Upper lobe of left lung (tissue), 6 donors: ENCODE measurements around the gene ITGBL1. TPM values are rescaled to one million over a fixed set of nuclear protein-coding genes. Genes with fewer than 3 reads are reported as not detected.

Experiments used
- ATAC-seq, 2 donors: fragments of 200-7000 bp; cut with Tn5 transposase; one replicate each; pipeline ENCODE4 v1.9.1; 2022; ENCODE audit warnings: mild to moderate bottlenecking in 2 of 2, moderate library complexity in 2 of 2; ENCODE audit not compliant: low FRiP score in 2 of 2
- DNase-seq, 2 donors: peaks; one replicate each; pipeline ENCODE4 v3.0.0-alpha.2; 2019 to 2020
- H3K27ac ChIP-seq, 4 donors: fragments of 200-600 bp; sonication (generic); one replicate each; pipeline ENCODE4 v1.5.1; 2016 to 2019
- H3K27me3 ChIP-seq, 4 donors: fragments of 200-600 bp; sonication (generic); one replicate each; pipeline ENCODE4 v1.5.1; 2017 to 2019
- H3K36me3 ChIP-seq, 4 donors: fragments of 200-600 bp; sonication (generic); one replicate each; pipeline ENCODE4 v1.5.1; 2016 to 2019
- H3K4me1 ChIP-seq, 4 donors: fragments of 200-600 bp; sonication (generic); one replicate each; pipeline ENCODE4 v1.5.1; 2018 to 2019
- H3K4me3 ChIP-seq, 4 donors: fragments of 200-600 bp; sonication (generic); one replicate each; pipeline ENCODE4 v1.5.1; 2017 to 2019; ENCODE audit warnings: mild to moderate bottlenecking in 2 of 4, moderate library complexity in 1 of 4
- H3K9me3 ChIP-seq, 4 donors: fragments of 200-600 bp; sonication (generic); one replicate each; pipeline ENCODE4 v1.5.1; 2018 to 2019
- EP300 ChIP-seq, 4 donors: sonication (generic); formaldehyde crosslinking; IDR thresholded peaks; one replicate each; pipeline ENCODE4 v1.5.1; 2017; ENCODE audit warnings: antibody characterized with exemption in 4 of 4, control low read depth in 2 of 4
- POLR2A ChIP-seq, 4 donors: fragments of 450-650 bp; IDR thresholded peaks; one replicate each; pipeline ENCODE4 v1.5.1; 2016 to 2017; ENCODE audit warnings: antibody characterized with exemption in 4 of 4, mild to moderate bottlenecking in 2 of 4
- POLR2AphosphoS5 ChIP-seq, 2 donors: sonication (generic); formaldehyde crosslinking; IDR thresholded peaks; one replicate each; pipeline ENCODE4 v1.5.1; 2017; ENCODE audit warnings: antibody characterized with exemption in 2 of 2
- WGBS, 2 donors: methylation state at CpG; one replicate each; pipeline ENCODE4 v1.1.5; 2017 to 2018; 5-methylcytosine and 5-hydroxymethylcytosine counted together
- total RNA-seq, 6 donors: library from RNA; depleted of rRNA in 4 of 6; stranded (reverse); fragments of >200 nt in 4 of 6; gene quantifications; one replicate each; pipeline versions ENCODE4 v1.1.0 to v1.2.1, GENCODE V29; 2016 to 2021
- TF ChIP-seq, protein P1 (sequence below), 6 experiments: fragments of 450-650 bp in 4 of 6; fragments of 200-600 bp in 2 of 6; sonication (generic) in 2 of 6; IDR thresholded peaks; one replicate each; pipeline ENCODE4 v1.5.1; 2016 to 2019; ENCODE audit warnings: antibody characterized with exemption in 6 of 6
- donor health status: DM: no; HTN: no; CAD: no; lungs with moderate emphysema.
- donor health status: DM: no; HTN: yes; CAD: no; lungs with severe emphysema.

Gene ITGBL1
- total RNA-seq, 6 donors from 2014 or later = 5.2 to 51.9 (median 21.9) TPM

DNA sequence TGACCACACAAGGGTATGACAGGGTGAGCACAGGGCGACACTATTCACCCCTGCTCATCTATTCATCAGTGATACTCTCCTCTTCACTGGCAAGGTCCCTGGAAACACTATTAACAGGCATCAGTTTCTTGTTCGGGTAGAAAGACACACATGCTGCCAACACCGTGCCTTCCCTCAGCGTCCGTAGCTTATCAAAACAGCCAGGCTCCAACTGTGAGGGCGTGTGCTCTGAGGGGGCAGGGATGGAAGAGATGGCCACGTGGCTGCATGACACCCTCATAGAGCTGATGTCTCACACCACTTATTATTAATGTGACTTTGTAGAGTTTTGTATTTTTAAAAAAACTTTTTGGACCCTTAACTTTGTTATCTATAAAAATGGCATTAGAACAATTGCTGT lies 160.3 kb downstream of the ITGBL1 start:
- Histone ChIP-seq H3K27ac (no peak overlapping the region), H3K4me3 (no peak overlapping the region), H3K4me1 (no peaks in the 10 kb centered on the region), H3K27me3 (no peaks in the 10 kb centered on the region), H3K36me3 (no peaks in the 10 kb centered on the region), H3K9me3 (no peaks in the 10 kb centered on the region)
- DNase-seq (no peak), ATAC-seq (peak in 1 of 2 donors; percentile 55)
- WGBS, 2 donors = 37 to 65% methylated on average over 7 of the region's 7 CpGs
- TF ChIP-seq, protein P1, sequence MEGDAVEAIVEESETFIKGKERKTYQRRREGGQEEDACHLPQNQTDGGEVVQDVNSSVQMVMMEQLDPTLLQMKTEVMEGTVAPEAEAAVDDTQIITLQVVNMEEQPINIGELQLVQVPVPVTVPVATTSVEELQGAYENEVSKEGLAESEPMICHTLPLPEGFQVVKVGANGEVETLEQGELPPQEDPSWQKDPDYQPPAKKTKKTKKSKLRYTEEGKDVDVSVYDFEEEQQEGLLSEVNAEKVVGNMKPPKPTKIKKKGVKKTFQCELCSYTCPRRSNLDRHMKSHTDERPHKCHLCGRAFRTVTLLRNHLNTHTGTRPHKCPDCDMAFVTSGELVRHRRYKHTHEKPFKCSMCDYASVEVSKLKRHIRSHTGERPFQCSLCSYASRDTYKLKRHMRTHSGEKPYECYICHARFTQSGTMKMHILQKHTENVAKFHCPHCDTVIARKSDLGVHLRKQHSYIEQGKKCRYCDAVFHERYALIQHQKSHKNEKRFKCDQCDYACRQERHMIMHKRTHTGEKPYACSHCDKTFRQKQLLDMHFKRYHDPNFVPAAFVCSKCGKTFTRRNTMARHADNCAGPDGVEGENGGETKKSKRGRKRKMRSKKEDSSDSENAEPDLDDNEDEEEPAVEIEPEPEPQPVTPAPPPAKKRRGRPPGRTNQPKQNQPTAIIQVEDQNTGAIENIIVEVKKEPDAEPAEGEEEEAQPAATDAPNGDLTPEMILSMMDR (IDR thresholded peaks at IDR 0.05) = no peak
- TF ChIP-seq EP300 (IDR thresholded peaks at IDR 0.05) (no peak), POLR2AphosphoS5 (IDR thresholded peaks at IDR 0.05) (no peak)

DNA sequence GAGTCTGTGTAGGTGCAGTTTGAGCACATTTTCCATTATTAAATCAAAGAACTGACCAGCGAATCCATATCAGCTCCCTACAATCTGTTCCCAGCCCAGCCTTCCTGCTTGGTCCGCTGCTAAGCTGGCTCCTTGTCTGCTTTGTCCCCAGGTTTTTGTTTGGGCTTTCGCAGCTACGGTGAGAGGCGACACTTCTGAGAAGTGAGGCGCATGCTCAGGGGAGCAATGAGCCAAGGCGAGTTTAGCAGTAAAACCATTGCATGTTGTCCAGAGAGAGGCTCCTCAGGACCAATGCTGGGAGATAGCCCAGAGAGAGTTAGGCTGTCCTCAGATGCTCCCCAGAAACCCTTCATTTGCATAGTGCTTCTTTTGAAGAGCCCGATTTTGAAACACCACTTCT lies 162.0 kb downstream of the ITGBL1 start:
- Histone ChIP-seq H3K27ac (no peak overlapping the region), H3K27me3 (no peaks in the 10 kb centered on the region), H3K4me3 (no peak overlapping the region), H3K36me3 (no peaks in the 10 kb centered on the region), H3K9me3 (no peaks in the 10 kb centered on the region), H3K4me1 (no peaks in the 10 kb centered on the region)
- TF ChIP-seq POLR2A (IDR thresholded peaks at IDR 0.05) = no peak
- no peak for TF ChIP-seq POLR2AphosphoS5 (IDR thresholded peaks at IDR 0.05)
- TF ChIP-seq EP300 (IDR thresholded peaks at IDR 0.05) = no peak
- TF ChIP-seq, protein P1 (IDR thresholded peaks at IDR 0.05) = no peak
- DNase-seq (no peak), ATAC-seq (no peak)
- WGBS, 2 donors = 82 to 87% methylated on average over 8 of the region's 8 CpGs

DNA sequence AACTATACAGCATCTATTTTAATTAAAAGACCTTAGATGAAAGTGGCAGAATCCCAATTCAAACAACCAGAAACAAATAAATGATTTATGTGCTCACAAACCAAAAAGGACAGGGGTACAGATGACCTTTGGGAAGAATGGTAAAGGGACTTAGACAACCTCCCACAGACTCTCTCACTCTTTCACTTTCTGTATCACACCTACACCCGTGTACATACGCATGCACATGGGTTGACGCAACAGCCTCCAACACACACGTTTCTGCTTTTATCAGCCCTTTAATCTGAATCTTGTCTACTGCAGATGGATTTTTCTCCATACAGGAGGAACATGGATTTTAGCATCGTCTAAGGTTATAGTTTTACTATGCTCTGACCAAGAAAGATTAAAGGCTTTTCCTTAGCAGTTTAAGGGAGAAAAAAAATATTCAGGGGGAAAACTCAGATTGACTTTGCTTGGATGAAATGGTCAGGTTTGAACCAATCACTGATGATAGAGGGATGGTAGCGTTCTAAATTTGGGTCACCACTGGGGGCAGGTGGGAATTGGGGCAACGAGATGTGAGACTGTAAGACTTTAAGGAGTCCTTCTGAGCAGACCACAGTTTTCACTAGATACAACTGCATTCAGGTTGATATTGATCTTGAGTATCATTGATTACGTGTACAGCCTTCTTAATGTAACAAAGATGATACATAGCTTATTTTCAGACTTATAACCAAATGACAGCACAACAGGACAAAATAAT lies 166.1 kb downstream of the ITGBL1 start:
- Histone ChIP-seq H3K27ac (no peak overlapping the region), H3K36me3 (no peaks in the 10 kb centered on the region), H3K4me3 (no peak overlapping the region), H3K27me3 (no peaks in the 10 kb centered on the region), H3K9me3 (no peaks in the 10 kb centered on the region), H3K4me1 (peaks cover 0 to 4% (median 2%) of the 10 kb centered on the region in 4 donors)
- ATAC-seq (no peak), DNase-seq (no peak)
- no peak for TF ChIP-seq POLR2A (IDR thresholded peaks at IDR 0.05)
- no peak for TF ChIP-seq EP300 (IDR thresholded peaks at IDR 0.05)
- TF ChIP-seq POLR2AphosphoS5 (IDR thresholded peaks at IDR 0.05) = no peak
- TF ChIP-seq, protein P1 (IDR thresholded peaks at IDR 0.05) = no peak
- 75 to 78% methylated on average over 8 of the region's 8 CpGs for WGBS, 2 donors

DNA sequence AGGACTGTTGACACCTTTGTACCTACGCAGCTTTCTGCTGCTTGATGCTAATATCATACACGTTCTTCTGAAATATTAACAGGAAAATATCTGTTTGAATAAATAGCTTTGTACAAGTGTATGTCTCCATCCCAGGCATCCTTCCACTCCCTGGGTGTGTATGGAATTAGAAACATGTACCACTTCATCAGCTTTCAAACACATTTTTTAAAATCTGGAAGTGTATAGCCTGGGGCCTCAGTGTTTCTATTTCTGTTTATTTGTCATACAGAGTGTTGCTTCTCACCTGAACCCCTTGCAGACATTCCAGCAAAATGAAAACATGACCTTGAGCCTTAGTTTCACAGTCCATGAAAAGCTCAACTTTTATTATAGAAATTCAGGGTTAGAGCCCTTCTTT lies 168.6 kb downstream of the ITGBL1 start:
- Histone ChIP-seq H3K9me3 (no peaks in the 10 kb centered on the region), H3K4me1 (peaks cover 3 to 18% (median 13%) of the 10 kb centered on the region in 4 donors), H3K4me3 (no peak overlapping the region), H3K36me3 (no peaks in the 10 kb centered on the region), H3K27ac (no peak overlapping the region), H3K27me3 (no peaks in the 10 kb centered on the region)
- ATAC-seq (no peak), DNase-seq (no peak)
- TF ChIP-seq, protein P1 (IDR thresholded peaks at IDR 0.05) = no peak
- TF ChIP-seq POLR2AphosphoS5 (IDR thresholded peaks at IDR 0.05) (no peak), POLR2A (IDR thresholded peaks at IDR 0.05) (no peak), EP300 (IDR thresholded peaks at IDR 0.05) (no peak)
- 65 to 73% methylated on average over 2 of the region's 2 CpGs for WGBS, 2 donors
